ENCODE data around the gene MRPS18A.

MRPS18A gene

GRCh38 chr6:43687437-43688347, at the start of gene MRPS18A:
MRPS18A (minus strand) TSS chr6:43687791; CDS start chr6:43687779, 12 bp downstream.
- peak; percentile 92 for DNase-seq (ENCODE audit: low spot score)

GRCh38 chr6:43736844-43737243, 49.3 kb upstream of the MRPS18A start:
- DNase-seq (ENCODE audit: low spot score), result no peak

GRCh38 chr6:43736211-43736786, 48.7 kb upstream of the MRPS18A start:
- DNase-seq (ENCODE audit: low spot score), result no peak

- no peak for DNase-seq (ENCODE audit: low spot score)
Observed at GRCh38 chr6:43735642-43736199, 48.1 kb upstream of the MRPS18A start.

GRCh38 chr6:43734294-43734665, 46.7 kb upstream of the MRPS18A start:
- DNase-seq (ENCODE audit: low spot score), result no peak

GRCh38 chr6:43733471-43734293, 46.1 kb upstream of the MRPS18A start:
- no peak for DNase-seq (ENCODE audit: low spot score)

GRCh38 chr6:43730634-43731033, 43.0 kb upstream of the MRPS18A start:
- no peak for DNase-seq (ENCODE audit: low spot score)

GRCh38 chr6:43729537-43729936, 41.9 kb upstream of the MRPS18A start:
- DNase-seq (ENCODE audit: low spot score), result no peak

GRCh38 chr6:43728586-43728985, 41.0 kb upstream of the MRPS18A start:
- no peak for DNase-seq (ENCODE audit: low spot score)

- no peak for DNase-seq (ENCODE audit: low spot score)
Observed at GRCh38 chr6:43727634-43728033, 40.0 kb upstream of the MRPS18A start.

GRCh38 chr6:43725643-43726580, 38.3 kb upstream of the MRPS18A start:
- DNase-seq (ENCODE audit: low spot score), result no peak

- no peak for DNase-seq (ENCODE audit: low spot score)
Observed at GRCh38 chr6:43724914-43725642, 37.5 kb upstream of the MRPS18A start.

GRCh38 chr6:43724354-43724753, 36.8 kb upstream of the MRPS18A start:
- DNase-seq (ENCODE audit: low spot score), result no peak

GRCh38 chr6:43723737-43724295, 36.2 kb upstream of the MRPS18A start:
- peak; percentile 85 for DNase-seq (ENCODE audit: low spot score)

- no peak for DNase-seq (ENCODE audit: low spot score)
Observed at GRCh38 chr6:43722920-43723545, 35.4 kb upstream of the MRPS18A start.

- DNase-seq (ENCODE audit: low spot score), result no peak
Observed at GRCh38 chr6:43720999-43721398, 33.4 kb upstream of the MRPS18A start.

- no peak for DNase-seq (ENCODE audit: low spot score)
Observed at GRCh38 chr6:43719511-43719910, 31.9 kb upstream of the MRPS18A start.

- DNase-seq (ENCODE audit: low spot score), result no peak
Observed at GRCh38 chr6:43718387-43719105, 31.0 kb upstream of the MRPS18A start.

GRCh38 chr6:43717822-43718221, 30.2 kb upstream of the MRPS18A start:
- DNase-seq (ENCODE audit: low spot score), result no peak

All from D341Med (cell line).